ENCODE data around the gene THBS2.

DNA sequence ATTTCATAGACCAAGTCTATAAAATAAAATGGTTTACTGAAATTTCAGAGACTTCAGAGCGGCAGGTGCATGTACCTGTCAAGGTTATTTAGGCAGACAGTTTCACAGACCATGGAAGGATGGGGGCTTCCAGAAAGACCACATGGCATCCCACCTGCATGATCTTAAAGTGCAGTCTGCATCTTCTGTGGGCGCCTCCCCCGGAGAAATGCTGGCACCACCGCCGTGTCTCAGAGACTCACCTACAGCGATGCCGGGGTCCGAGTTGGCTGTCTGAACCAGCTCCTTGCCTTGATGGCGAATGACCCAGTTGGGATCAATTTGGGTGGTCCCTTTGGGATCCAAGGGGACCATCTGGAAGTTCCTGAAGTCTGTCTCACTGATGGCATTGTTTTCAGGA, 30.6 kb downstream of the THBS2 start:
- TF ChIP-seq, protein P1, sequence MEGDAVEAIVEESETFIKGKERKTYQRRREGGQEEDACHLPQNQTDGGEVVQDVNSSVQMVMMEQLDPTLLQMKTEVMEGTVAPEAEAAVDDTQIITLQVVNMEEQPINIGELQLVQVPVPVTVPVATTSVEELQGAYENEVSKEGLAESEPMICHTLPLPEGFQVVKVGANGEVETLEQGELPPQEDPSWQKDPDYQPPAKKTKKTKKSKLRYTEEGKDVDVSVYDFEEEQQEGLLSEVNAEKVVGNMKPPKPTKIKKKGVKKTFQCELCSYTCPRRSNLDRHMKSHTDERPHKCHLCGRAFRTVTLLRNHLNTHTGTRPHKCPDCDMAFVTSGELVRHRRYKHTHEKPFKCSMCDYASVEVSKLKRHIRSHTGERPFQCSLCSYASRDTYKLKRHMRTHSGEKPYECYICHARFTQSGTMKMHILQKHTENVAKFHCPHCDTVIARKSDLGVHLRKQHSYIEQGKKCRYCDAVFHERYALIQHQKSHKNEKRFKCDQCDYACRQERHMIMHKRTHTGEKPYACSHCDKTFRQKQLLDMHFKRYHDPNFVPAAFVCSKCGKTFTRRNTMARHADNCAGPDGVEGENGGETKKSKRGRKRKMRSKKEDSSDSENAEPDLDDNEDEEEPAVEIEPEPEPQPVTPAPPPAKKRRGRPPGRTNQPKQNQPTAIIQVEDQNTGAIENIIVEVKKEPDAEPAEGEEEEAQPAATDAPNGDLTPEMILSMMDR (IDR thresholded peaks at IDR 0.05): no peak
- no peak for TF ChIP-seq POLR2A (IDR thresholded peaks at IDR 0.05)

Measured in Peyer's patch (tissue), 4 donors.